Hematopoietic multipotent progenitor cell treated with erythropoietin and hydrocortisone succinate and interleukin-3 and kit ligand, for 15 days (in vitro differentiated cells): Measurements from ENCODE around the gene LRRC4.
A peak's percentile ranks its signal among the peaks of the same experiment; 100 is the strongest.

ENCODE experiments used
- DNase-seq: peaks from one replicate; pipeline ENCODE4 v3.0.0-alpha.2; 2015; ENCODE audit warnings: low spot score

Gene LRRC4, protein sequence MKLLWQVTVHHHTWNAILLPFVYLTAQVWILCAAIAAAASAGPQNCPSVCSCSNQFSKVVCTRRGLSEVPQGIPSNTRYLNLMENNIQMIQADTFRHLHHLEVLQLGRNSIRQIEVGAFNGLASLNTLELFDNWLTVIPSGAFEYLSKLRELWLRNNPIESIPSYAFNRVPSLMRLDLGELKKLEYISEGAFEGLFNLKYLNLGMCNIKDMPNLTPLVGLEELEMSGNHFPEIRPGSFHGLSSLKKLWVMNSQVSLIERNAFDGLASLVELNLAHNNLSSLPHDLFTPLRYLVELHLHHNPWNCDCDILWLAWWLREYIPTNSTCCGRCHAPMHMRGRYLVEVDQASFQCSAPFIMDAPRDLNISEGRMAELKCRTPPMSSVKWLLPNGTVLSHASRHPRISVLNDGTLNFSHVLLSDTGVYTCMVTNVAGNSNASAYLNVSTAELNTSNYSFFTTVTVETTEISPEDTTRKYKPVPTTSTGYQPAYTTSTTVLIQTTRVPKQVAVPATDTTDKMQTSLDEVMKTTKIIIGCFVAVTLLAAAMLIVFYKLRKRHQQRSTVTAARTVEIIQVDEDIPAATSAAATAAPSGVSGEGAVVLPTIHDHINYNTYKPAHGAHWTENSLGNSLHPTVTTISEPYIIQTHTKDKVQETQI

DNA sequence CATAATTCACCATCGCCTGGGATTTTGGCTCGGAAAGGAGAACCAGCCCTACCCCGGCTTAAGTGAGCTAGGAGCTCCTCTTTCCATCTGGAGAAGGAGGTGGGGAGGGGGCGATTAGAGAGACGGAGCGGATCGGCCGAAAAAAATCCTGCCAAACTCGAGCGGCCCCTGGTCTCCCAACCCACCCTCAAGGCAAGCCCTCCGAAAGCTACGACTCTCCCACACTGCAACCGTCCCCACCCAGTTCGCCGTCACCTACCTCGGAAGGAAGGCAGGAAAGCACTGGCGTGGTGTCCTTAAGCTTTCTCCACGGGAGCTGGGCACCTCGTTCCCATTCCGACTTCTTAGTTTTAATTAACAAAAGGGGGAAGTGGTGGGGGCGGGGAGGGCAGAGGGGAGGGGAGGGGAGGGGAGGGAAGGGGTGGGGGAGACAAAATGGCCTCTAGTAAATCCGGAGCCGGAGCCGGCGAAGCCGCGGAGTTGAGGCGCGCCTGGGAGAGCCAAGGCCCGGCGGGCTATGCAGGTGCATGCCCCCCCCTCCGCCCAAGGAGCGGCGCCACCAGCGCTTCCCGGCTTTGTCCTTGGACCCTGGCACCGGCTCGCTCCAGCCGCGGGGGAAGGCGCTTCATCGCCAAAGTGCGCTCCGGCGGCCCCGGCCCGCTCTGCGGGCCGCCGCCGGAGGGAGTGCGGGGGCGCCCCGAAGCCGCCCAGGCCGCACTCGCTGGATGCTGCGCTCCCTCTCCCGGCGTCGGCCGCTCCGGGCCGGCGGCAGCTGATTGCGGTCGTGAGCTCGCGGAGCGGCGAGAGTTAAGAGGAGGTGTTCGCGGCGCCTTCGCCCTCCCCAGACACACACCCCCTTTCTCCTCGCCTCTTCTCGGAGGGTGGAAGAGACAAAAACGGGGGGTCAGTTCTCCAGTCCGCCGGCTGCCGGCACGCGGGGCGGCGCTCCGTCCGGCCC lies at the start of gene LRRC4:
TSS of gene LRRC4 (minus strand) at position 784 of the 958 bp plus-strand sequence. CDS start 797 bp downstream, outside the sequence.
- DNase-seq, result peak; percentile 12

DNA sequence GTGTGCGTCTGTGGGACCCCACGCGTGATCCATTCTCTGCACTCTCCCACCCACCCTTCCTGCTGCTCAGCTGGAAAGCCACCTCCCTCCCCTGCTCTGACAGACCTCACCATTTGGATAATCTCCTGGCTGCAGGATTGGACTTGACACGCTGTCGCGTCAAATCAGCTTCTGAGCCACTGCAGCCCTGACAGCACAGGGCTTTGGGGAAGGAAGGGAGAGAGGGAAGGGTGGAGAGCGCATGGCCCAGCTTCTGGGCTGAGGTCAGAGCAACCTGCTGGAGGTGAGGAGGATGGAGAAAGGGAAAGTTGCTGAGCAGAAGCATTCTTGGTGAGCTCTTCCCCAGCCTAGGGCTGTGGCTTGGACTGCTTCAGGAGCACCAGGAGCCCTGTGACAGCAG lies 48.9 kb upstream of the LRRC4 start:
- DNase-seq, result no peak

DNA sequence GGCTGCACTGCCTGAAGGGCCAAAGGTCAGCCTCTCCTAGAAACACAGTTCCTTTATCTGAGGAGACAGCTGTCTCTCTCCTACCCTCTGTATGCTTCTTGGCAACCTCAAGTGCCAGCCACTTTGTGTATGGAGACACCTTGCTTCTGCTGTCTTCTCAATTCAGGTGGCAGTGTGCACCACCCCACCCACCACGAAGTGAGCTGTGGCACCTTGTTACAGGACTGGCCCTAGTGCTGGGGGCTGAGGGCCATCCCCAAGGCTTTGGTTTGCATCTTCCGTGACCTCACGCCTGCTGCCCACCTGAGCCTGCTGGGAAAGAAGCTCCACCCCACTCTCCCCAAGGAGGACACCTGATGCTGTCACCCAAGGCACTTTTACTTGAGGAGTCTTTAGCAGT lies 47.1 kb upstream of the LRRC4 start:
- DNase-seq, result no peak

DNA sequence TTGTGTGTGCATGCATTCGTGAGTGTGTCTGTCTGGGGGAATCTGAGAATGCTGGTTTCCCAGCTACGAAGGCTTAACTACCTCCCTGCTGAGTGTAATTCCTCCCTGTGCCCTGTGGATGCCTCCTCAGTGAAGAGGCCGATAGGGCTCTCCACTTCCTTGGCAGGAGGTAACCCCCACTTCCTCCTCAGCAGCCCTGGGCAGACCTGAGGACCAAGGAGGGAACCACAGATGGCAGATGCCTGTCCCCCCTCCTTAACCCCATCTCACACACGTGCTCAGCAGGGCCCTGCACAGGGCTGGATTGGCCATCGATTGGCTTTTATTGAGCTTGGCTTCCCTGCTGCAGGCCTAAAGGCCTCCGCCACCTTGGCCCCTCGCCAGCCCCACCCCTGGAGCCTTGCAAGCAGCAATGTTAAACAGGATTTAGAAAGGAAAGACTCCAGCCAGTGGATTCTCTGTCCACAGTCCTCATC lies 45.6 kb upstream of the LRRC4 start:
- peak; percentile 15 for DNase-seq

DNA sequence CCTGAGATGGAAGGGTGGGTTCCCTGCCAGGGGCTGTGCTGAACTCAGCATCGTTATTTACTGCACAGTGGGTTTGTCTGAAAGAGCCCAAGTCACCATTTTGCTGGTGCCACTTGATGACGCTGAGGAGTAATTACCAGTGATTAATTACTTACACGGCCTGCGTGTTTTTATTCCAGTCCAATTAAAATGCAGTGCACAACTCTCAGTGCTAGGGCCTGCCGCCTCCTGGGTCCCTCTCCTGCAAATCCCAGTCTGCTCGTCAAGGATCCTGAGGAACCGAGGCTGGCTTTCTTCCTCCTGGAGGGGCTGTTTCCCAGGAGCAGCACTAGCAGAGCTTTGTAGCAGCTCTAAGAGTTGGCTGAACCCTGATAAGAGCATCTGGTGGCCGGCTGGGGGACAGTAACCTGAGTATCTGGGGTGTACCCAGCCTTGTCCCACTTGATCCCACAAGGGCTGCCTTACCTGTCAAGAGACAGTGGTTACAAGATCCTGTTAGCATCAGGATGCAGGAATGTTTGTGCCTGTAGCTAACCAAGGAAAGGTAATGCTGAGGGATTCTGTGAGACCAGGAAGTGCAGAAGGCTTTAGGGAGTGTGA lies 45.1 kb upstream of the LRRC4 start:
- DNase-seq, result no peak

DNA sequence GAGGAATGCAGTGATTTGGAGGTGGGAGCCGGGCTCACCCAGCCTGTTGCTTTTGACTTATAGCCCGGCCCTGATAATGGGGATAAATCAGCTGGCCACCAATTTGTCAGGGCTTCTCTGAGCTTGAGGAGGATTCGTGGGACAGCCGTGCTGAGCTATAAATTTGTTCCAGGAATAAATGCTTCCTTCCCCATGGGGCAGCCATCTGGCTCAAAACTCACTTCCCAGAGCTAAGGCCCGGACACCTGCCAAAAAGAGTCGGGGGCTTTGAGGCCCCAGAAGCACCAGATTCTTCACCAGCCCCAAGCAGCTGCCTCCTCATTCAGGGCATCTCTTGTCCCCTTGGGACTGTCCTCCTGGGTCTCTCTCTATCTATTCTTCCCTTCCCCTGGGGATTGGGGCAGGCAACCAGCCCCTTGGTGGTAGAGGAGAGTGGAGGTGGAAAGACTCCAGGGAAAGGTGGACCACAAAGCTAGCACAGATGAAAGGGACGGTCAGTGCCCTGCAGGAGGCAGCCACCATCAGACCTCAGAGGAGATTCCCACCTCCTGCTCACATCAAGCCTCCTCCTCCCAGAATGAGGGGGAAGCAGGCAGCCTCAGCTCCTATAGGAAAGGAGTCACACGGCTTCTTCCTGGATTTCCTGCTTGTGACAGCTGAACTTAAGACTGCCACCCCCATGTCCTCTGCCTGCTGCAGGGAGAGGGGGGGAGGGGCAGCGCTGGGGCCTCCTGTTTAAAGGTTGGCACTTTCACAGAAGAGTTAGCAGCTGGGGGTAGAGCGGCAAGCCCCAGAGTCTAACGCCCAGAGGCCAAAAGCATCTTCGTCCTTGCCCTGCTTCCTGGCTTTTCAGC lies 44.2 kb upstream of the LRRC4 start:
- no peak for DNase-seq

DNA sequence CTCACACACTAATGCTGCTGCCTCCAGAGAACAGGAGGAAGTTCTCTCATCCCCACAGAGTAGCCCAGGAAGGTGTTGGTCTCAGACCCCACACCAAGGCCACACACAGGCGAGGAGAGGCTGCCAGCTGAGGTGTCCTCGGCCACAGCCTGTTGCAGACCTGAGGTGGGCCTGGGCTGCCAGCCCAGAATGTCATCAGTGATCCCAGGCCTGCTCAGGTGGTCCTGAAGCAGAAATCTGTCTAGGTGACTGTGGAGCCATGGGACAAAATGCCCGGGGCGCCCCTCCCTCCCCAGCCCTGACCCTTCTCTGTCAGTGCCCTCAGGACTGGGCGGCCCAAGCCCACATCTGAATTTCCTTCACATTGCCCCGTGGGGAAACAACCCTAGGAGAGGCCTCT lies 43.5 kb upstream of the LRRC4 start:
- DNase-seq, result no peak

DNA sequence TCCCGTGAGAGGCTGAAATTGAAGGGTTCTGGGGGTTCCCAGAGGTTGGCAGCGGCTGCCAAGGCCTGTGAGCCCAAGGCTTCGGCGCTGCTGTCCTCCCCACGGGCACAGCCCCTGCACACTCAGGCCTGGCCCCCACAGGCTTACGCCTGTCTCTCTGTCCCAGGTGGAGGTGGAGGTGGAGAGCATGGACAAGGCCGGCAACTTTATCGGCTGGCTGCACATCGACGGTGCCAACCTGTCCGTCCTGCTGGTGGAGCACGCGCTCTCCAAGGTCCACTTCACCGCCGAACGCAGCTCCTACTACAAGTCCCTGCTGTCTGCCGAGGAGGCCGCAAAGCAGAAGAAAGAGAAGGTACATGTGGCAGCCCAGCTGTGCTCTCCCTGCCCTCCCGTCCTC lies 43.1 kb upstream of the LRRC4 start:
- DNase-seq, result no peak

DNA sequence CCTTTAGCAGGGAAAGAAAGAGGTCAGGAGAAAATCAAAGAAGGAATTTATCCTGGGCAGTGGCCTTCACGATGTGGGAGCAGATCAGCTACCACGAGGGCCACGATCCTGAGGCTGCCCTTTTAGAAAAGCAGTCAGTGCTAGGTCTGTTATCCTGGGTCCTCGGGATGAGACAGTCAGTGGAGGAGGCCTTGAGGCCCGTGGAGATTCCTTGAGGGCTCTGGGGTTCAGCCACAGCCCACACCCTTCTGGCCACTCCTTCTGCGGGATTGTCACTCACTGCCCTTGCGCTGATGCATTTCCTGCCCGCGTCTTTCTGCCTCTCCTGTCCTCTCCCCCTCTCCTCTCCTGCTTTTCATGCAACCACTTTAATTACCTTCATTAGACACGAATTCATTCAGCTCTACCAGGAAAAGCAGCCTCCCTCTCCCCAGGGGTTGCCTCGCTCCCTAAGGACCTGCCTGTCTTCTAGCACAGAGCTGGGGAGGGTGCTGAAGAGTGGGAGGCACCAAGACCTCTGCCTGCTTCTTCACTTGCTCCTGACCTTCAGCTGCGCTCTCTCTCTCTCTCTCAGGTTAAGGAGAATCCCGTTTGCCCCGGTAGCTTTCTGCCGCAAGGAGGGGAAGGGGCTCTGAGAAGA lies 42.6 kb upstream of the LRRC4 start:
- DNase-seq, result no peak

DNA sequence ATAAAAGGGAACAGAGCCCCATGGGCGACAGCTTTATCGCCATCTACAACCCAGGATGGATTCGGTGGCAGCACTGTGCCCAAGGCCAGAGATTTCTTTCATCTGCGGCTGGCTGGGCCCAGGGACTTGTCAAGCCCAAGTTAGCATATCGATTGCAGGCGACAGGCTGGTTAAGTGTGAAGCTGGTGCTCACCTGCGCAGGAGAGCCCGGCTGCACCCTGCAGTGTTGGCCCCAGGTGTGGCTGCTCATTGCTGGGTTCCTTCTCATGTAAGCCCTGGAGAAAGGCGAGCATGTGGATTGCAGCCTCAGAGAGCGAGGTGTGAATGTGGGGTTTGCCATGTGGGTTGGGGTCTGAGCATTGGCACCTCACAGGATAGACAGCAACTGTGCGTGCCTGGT lies 40.6 kb upstream of the LRRC4 start:
- DNase-seq, result no peak

DNA sequence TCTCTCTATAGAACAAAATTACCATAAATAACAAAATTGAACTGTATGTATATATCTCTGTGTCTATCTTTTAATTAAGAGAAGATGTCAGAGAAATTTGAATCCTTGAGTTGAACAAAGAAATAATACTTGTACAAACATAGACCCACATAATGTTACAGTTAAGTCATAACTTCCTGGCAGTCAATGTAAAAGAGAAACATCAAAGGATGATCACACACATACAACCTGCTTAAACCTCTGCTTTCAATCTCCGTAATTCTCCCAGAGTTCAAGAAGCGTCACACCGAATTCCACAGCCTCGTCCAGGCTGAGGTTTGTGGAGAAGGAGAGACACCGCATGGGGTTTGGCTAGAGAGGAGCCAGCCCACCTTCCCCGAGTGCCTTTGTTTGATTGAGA lies 40.1 kb upstream of the LRRC4 start:
- DNase-seq, result no peak

DNA sequence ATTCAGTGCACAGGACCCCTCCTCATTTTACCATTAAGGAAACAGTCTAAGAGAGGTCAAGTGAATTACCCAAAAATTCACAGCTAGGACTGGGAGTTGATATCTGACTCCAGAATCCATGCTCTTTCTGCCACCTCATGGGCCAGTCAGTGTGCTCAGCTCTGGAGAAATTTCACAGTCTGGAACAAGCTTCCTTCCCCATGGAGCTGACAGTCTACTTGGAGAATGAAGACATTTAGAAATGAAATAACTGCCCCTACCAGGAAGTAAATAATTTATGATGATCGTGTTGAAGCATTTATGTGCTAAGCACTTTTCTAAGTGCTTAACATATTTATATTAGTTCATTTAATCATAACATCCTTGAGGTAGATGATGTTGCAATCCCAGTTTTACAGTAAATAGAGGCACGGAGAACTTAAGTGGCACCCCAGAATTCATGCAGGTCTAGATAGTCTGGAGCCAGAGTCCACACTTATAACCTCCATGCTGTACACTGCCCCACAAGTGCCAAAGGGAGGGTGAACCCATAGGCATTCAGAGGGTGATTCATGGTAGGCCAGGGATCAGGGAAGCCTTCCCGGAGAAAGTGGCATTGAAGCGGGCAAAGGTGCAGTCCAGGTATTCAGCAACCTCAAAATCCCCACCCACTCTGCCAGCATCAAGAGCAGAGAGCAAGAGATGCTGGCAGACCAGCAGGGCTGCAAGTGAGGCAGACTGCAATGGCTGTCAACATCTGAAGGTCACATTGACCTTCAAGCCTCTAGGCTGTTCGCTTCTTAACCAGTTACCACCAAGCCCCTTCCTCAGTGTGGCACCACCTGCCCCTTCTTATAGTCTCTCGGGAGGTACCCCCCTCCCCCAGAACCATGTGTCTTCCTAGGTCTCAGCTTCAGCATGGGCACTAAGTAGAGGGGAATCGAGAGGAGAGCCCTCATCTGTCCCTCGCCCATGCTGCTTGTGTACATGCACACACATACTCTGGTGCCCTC lies 38.4 kb upstream of the LRRC4 start:
- no peak for DNase-seq

DNA sequence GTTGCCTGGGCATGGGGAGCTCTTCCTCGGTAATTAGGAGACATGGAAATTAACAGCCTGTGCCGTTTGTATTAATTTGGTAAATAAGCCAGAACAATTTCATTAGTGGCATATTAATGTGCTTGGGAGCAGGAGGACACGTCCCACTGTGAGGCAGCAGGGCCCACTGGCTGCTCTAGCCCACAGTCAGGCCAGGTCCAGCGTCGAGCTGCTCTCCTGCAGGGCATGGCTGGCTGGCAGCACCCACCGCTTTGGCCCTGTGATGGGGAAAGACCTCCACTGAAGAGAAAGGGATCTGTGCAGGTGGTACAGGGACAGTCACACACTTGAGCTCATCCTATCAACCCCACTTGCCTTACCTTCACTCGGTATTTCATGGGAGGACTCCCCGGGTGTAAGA lies 37.5 kb upstream of the LRRC4 start:
- DNase-seq, result no peak

DNA sequence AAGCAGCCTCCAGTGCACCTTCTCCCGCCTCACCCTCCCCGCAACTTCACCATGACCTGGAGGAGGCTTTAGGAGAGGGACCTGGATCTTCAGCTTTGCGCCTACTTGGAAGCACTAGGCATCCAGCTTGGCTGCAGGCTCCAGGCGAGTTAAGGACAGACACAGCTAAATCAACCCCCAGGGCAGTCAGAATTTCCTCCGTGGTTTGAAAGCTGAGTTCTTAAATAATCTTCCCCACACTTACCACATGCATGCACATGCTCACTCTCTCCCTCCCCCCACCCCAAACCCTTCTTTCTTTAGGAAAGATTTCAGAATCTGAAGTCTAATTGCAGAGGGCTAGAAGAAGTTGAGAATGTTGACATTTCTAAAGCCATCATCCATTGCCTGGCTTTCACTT lies 36.7 kb upstream of the LRRC4 start:
- no peak for DNase-seq

DNA sequence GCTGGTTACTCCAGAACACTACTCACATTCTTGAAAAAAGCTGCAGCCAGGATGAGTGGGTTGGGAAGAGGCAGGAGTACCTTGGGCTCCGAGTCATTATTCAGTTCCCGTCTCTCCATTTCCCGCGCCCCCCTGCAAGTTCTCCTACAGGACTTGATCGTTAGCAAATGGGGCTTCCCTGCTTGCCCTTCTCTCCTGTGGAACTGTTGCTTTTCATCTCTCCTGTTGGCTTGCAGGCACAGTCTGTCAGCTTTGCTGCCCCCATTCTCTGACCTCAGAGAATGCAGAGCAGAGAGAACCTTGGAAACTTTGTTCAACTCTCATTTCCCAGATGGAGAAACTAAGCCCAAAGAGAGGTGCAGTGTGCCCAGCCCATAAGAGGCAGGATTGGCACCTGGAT lies 35.6 kb upstream of the LRRC4 start:
- no peak for DNase-seq

DNA sequence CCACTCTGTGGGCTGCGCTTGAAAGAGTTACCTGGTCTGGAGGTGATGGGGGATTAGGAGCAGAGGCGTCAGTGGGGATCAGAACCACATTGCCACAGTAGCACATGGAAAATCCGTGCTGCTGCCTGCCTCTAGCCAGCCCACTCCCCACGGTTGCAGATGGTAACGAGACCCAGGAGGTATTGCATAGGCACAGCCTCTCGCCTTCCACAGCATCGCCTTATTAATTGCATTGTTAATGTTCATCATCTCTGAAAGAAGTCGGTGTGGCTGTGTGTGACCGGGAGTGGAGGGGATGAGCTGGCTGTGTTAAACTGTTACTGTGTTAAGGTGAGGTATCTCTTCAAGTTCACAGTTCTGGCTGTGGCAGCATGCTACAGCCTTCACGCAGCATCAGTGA lies 35.2 kb upstream of the LRRC4 start:
- no peak for DNase-seq

DNA sequence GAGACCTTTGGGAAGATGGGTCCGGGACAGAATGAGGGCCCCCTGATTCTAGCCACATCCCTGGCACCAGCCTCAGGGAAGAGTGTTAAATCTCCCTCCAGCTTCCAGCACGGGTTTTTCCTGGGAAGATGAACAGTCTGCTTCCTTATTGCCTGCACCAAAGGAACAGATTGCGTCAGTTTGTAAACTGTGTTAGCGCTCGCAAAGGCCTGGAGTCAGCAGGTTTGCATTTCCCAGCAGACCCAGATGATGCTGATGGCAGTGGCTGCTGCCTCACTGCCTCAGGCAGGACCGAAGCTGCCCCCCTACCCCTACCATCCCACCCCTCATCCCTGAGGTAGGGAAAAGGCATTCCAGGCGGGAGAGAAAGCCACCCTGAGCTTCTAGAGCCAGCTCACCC lies 34.6 kb upstream of the LRRC4 start:
- DNase-seq, result no peak

DNA sequence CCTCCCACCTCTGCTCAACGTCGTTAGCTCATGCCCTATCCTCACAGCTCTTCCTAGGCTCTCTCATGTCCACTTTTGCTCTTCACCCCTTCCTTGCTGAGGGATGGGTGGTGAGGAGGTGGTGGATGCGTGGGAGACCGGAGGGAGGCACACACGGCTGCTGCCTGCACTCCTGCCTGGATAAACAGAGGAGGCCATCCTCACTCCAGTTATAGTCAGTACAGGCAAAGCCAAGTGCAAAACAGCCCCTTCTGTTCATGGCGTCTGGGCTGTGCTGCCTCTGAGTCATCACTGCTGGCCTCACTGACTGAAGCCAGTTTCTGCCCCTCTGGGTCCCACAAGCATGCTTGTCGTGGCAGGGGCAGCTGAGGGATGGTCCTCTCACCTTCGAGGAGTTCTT lies 31.9 kb upstream of the LRRC4 start:
- no peak for DNase-seq

DNA sequence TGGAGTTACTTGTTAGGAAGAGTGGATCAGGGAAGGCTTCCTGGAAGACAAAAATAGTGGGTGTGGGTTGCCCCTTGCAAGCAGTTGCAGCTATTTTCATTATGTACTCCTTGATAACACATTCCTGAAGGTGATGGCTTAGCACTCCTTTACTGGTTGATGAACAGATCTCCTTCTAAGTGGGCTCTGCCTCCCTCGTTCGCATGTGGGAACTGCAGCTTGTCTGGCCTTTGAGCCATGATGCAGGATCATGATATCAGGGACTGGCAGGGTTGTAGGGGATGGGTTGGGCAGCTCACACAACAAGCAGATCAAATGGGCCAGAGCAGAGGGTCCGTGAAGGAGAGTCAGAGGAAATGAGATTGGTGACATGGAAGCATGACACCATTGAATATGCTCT lies 28.8 kb upstream of the LRRC4 start:
- no peak for DNase-seq
